HepG2 (cell line): ENCODE results near the gene RAB15. TPM values are rescaled to one million over a fixed set of nuclear protein-coding genes. Genes with fewer than 3 reads are reported as not detected.

Source experiments
- ATF3 ChIP-seq: sonication (generic); formaldehyde crosslinking; IDR thresholded peaks from 2 replicates; pipeline ENCODE4 v1.4.0; 2020; ENCODE audit warnings: missing genetic modification reagents
- CEBPZ ChIP-seq: IDR thresholded peaks from 2 replicates; pipeline ENCODE4 v1.6.1; 2012; ENCODE audit warnings: low read length, improper control_type of control experiment
- E2F5 ChIP-seq: sonication (generic); formaldehyde crosslinking; conservative IDR thresholded peaks from 2 replicates; pipeline ENCODE4 v1.4.0; 2020; ENCODE audit warnings: missing genetic modification reagents
- ELF4 ChIP-seq: sonication (generic); formaldehyde crosslinking; IDR thresholded peaks from 2 replicates; pipeline ENCODE4 v1.5.0; 2020; ENCODE audit warnings: missing genetic modification reagents, mild to moderate bottlenecking, moderate library complexity, borderline replicate concordance
- ESRRA ChIP-seq: sonication (generic); formaldehyde crosslinking; IDR thresholded peaks from 2 replicates; pipeline ENCODE4 v1.5.1; 2020; ENCODE audit warnings: mild to moderate bottlenecking, low read depth, missing genetic modification reagents
- GPN1 ChIP-seq: sonication (generic); formaldehyde crosslinking; IDR thresholded peaks from 2 replicates; pipeline ENCODE4 v1.5.1; 2020; ENCODE audit warnings: missing genetic modification reagents, borderline replicate concordance
- JARID2 ChIP-seq: sonication (generic); formaldehyde crosslinking; IDR thresholded peaks from 2 replicates; pipeline ENCODE4 v1.8.1; 2023; ENCODE audit warnings: missing genetic modification reagents, inconsistent platforms; ENCODE audit not compliant: insufficient replicate concordance
- KDM6A ChIP-seq: IDR thresholded peaks from 2 replicates; pipeline ENCODE4 v1.6.1; 2016; ENCODE audit warnings: low read depth
- MEIS1 ChIP-seq: sonication (generic); formaldehyde crosslinking; IDR thresholded peaks from 2 replicates; pipeline ENCODE4 v1.9.0; 2021; ENCODE audit warnings: mild to moderate bottlenecking, missing genetic modification reagents, moderate library complexity, borderline replicate concordance
- MLXIP ChIP-seq: sonication (generic); formaldehyde crosslinking; IDR thresholded peaks from 2 replicates; pipeline ENCODE4 v1.9.0; 2021; ENCODE audit warnings: missing genetic modification reagents, borderline replicate concordance
- MTA3 ChIP-seq: sonication (generic); formaldehyde crosslinking; IDR thresholded peaks from 2 replicates; pipeline ENCODE4 v1.4.0; 2020; ENCODE audit warnings: missing genetic modification reagents
- NR2F6 ChIP-seq, 2 experiments: IDR thresholded peaks; 2 replicates each; pipeline ENCODE4 v1.6.1; 2016; ENCODE audit warnings: antibody characterized with exemption in 1 of 2, mild to moderate bottlenecking in 1 of 2
- PAF1 ChIP-seq: IDR thresholded peaks from 2 replicates; pipeline ENCODE4 v1.6.1; 2016; ENCODE audit warnings: missing genetic modification reagents, missing compliant biosample characterization
- PPARG ChIP-seq: conservative IDR thresholded peaks from 2 replicates; pipeline ENCODE4 v1.6.1; 2016; ENCODE audit warnings: missing biosample characterization, missing genetic modification reagents
- RFX5 ChIP-seq: IDR thresholded peaks from 2 replicates; pipeline ENCODE4 v1.6.1; 2011; ENCODE audit warnings: low read depth, low read length, improper control_type of control experiment
- YEATS2 ChIP-seq: sonication (generic); formaldehyde crosslinking; IDR thresholded peaks from 2 replicates; pipeline ENCODE4 v1.4.0; 2020; ENCODE audit warnings: missing genetic modification reagents, borderline replicate concordance
- ZFP36L1 ChIP-seq: sonication (generic); formaldehyde crosslinking; IDR thresholded peaks from 2 replicates; pipeline ENCODE4 v1.8.0; 2022; ENCODE audit warnings: mild to moderate bottlenecking, missing genetic modification reagents, moderate library complexity
- ZFP62 ChIP-seq: sonication (generic); formaldehyde crosslinking; IDR thresholded peaks from 2 replicates; pipeline ENCODE4 v1.4.0; 2020; ENCODE audit warnings: missing genetic modification reagents
- ZNF501 ChIP-seq: sonication (generic); formaldehyde crosslinking; IDR thresholded peaks from 2 replicates; pipeline ENCODE4 v1.5.1; 2020; ENCODE audit warnings: mild to moderate bottlenecking, moderate library complexity, missing genetic modification reagents
- ZNF790 ChIP-seq: sonication (generic); formaldehyde crosslinking; IDR thresholded peaks from 2 replicates; pipeline ENCODE4 v1.8.0; 2022; ENCODE audit warnings: missing genetic modification reagents, mild to moderate bottlenecking, borderline replicate concordance
- ZSCAN21 ChIP-seq: sonication (generic); formaldehyde crosslinking; IDR thresholded peaks from 2 replicates; pipeline ENCODE4 v1.8.0; 2022; ENCODE audit warnings: mild to moderate bottlenecking, missing genetic modification reagents, moderate library complexity, borderline replicate concordance
- polyA plus RNA-seq, 8 experiments: library from polyadenylated mRNA; depleted of rRNA in 3 of 8; stranded (reverse) in 7 of 8; unstranded in 1 of 8; fragments of >200 nt; fragmentation: Illumina TruSeq in 4 of 8; extraction: Trizol in 4 of 8; gene quantifications; 2 replicates each; pipeline versions ENCODE4 v1.2.1 to v1.2.3, GENCODE V29; 2011 to 2016; ENCODE audit warnings: low read depth in 4 of 8, missing spikeins in 1 of 8, mixed read lengths in 1 of 8; ENCODE audit not compliant: insufficient read depth in 1 of 8
- total RNA-seq, 5 experiments: library from RNA; depleted of rRNA; stranded (reverse); fragments of >200 nt; fragmentation: Illumina TruSeq; extraction: Trizol; gene quantifications; 2 replicates each; pipeline ENCODE4 v1.2.3, GENCODE V29; 2016; ENCODE audit warnings: low read depth in 1 of 5

Gene RAB15
- total and polyA plus RNA-seq, 2 of the 13 experiments (the other 11 are each of a cell fraction or from before 2014, with no cell fraction given): 7.4 to 18.5 TPM

GRCh38 chr14:64947710-64948611 is 24.2 kb downstream of the RAB15 start (continued):
- TF ChIP-seq E2F5 (CRISPR knock-in tag): no peak
- no peak for TF ChIP-seq PAF1 (CRISPR knock-in tag)
- TF ChIP-seq ELF4 (CRISPR knock-in tag): no peak
- no peak; the same call in 1 of the 2 replicates for TF ChIP-seq ESRRA (CRISPR knock-in tag)
- no peak; the same call in 1 of the 2 replicates for TF ChIP-seq ZNF790 (CRISPR knock-in tag)
- TF ChIP-seq RFX5: peak; percentile 34; the same call in 1 of the 2 replicates
- TF ChIP-seq GPN1 (CRISPR knock-in tag): no peak
- TF ChIP-seq YEATS2 (CRISPR knock-in tag): 0 out of 2 replicates have a peak, but pooled peaks have one; percentile 31
- no peak for TF ChIP-seq MLXIP (CRISPR knock-in tag)
- TF ChIP-seq ZNF501 (CRISPR knock-in tag): no peak
- TF ChIP-seq PPARG (CRISPR knock-in tag): peak; percentile 52; the same call in 1 of the 2 replicates
- no peak for TF ChIP-seq ZFP36L1
- TF ChIP-seq KDM6A (CRISPR knock-in tag): no peak
- peak; percentile 61 for TF ChIP-seq NR2F6 (IDR thresholded peaks at IDR 0.05)
- peak; percentile 73 for TF ChIP-seq NR2F6 (CRISPR knock-in tag; IDR thresholded peaks at IDR 0.05)
- no peak for TF ChIP-seq MEIS1
- TF ChIP-seq JARID2: no peak
- no peak for TF ChIP-seq MTA3 (CRISPR knock-in tag)
- TF ChIP-seq ATF3 (CRISPR knock-in tag): no peak
- TF ChIP-seq ZFP62: no peak
- TF ChIP-seq ZSCAN21 (CRISPR knock-in tag): no peak; the same call in 1 of the 2 replicates
- no peak for TF ChIP-seq CEBPZ
